Measurements from ENCODE around the gene ARID5A. TPM values are rescaled to one million over a fixed set of nuclear protein-coding genes. Genes with fewer than 3 reads are reported as not detected.
"Not testable (repeated sequence)": the region's sequence is repeated elsewhere in the genome, so short reads cannot be mapped to it uniquely, and the experiment has no call there.

The ARID5A gene
- 50.9 TPM for total RNA-seq
- long read RNA-seq, transcript ARID5A-201 (7 exons, 2,188 nt): minor isoform, 68 of 299 reads
- long read RNA-seq, transcript ARID5A-204 (5 exons, 940 nt): minor isoform, 28 of 299 reads
- long read RNA-seq, transcript ARID5A-202 (6 exons, 2,038 nt): major isoform, 136 of 299 reads
- long read RNA-seq, partial matches to known transcripts: 25 of 299 reads
- long read RNA-seq, other reads (novel, unspliced or antisense): 41 of 299 reads

DNA sequence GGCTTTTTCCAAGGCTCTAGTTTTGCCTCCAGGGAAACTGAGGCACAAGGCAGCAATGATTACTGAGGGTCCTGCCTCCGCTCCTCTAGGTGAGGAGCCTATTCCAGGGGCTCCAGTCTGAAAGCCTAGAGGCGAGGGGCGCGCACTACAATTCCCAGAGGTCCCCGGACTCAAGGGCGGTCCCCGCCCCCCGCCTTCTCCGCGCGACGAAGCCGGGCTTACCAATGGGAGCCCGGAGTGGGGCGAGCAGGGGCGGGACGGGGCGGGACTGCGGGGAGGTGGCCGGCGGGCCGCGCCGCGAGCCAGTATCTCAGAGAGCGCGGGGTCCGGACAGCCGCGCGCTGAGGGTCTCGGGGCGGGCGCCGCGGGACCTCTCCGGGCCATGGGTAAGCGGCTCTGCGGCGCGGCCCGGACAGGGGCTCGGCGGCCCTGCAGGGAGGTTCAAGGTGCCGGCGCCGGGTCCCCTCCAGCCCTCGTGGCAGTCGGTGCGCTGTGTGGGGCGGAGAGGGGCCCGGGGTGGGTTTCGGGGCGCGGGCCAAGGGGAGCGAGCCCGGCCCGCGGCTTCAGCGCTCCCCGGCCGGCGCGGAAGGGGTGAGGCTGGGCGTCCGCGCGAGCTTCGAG, at the start of gene ARID5A:
Gene ARID5A, plus strand, starts transcription at position 308 of the 621 bp plus-strand sequence. Its CDS starts 75 bp downstream, at position 383.
- peak; percentile 98 for DNase-seq (ENCODE audit: low spot score)

GRCh38 chr2:96489261-96489660, 47.3 kb upstream of the ARID5A start:
- DNase-seq (ENCODE audit: low spot score): no peak

GRCh38 chr2:96489663-96490062, 46.9 kb upstream of the ARID5A start:
- DNase-seq (ENCODE audit: low spot score): no peak

DNA sequence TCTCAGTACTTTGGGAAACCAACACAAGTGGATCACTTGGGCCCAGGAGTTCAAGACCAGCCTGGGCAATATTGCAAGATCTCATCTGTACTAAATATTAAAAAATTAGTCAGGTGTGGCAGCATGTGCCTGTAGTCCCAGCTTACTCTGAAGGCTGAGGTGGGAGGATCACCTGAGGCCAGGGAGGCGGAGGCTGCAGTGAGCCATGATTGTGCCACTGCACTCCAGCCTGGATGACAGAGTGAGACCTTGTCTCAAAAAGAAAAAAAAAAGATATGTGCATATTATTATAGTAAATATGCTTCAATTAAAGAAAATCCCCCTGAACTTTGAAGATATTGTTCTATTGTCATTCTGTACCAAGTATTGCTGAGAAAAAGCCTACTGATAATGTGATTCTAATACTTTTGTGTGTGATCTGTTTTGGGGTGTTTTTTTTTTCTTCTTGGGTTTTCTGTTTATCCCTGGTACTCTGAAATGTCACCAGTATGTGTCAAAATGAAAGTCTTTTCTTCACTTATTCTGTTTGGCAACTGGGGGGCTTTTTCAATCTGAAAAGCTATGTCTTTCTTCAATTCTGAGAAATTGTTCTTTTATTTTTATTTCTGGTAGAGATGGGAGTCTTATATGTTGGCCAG, 44.6 kb upstream of the ARID5A start:
- no peak for DNase-seq (ENCODE audit: low spot score)

DNA sequence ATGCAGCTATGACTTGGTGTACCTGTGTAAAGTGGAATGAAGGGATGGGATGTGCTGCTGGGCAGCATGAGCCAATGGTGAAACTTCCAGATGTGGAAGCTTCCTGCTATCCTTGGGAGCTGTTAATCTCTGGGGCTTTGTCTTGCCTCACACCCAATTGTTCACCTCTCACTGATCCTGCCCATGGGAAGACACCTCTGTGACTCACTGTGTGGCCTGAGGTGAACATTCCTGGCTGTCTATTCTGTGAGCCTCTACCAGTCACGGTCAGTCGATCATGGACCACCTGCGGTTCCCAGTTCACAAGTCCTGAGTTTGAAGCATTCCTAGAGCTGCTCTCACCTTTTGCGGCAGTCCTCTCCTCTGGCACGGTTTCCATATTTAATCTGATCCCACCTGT, 43.5 kb upstream of the ARID5A start:
- no peak for DNase-seq (ENCODE audit: low spot score)

DNA sequence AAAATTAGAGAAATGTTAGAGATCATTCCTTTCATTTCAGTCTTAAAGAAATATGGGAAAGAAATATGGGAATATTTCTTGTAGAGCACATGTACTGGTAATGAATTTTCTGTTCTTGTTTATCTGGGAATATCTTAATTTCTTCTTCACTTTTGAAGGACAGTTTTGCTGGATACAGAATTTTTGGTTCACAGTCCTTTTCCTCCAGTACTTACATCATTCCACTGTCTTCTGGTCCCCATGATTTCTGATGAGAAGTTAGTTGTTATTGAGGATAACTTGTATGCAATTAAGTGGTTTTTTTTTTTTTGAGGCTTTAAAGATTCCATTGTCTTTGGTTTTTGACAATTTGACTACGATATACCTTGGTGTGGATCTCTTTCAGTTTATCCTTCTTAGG, 42.4 kb upstream of the ARID5A start:
- no peak for DNase-seq (ENCODE audit: low spot score)

DNA sequence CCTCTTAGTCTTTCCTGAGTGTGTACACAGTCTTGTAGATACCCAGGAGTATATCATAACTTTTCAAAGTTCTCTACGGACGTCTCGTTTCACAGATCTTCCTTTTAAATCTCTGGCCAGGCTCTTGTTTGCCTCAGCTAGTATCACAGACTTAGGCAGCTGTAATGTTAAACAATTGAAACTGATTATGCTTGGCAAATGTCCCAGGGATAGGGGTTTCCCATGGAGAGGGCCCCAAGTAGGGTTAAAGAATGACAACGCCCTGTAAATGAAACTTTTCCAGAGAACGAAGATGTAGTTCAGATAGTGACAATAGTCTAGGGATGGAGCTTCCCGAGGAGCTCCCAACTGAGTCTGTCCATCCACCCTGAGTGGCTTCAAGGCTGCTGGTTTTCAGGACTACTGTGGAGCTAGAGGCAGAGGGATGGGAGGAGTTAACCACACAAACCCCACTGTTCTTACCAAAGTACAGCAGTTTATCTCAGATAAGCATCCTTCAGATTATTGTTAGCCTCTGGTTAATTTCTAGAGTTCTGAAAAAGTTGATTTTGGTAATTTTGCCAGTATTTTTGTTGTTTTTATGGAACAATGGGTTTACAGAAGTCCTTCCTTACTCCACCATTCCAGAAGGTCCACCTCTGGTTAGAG, 40.4 kb upstream of the ARID5A start:
- no peak for DNase-seq (ENCODE audit: low spot score)

DNA sequence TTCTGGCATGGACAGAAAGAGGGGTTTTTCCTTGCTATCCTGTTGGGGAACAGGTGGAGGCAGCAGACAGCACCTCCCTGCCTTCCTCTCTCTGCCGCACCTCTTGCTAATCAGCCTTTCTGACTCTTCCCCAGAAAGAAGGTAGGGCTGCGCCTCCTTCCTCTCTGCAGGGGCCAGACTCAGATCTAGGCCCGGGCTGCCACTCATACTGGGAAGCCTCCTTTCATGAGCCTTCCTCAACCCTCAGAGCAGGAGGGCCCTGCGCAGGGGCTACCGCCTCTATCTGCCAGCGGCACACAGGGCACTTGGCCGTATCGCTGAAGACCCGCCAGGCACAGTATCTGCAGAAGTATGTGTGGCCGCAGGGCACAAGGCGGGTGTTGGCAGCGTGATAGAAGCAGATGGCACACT, 38.5 kb upstream of the ARID5A start:
- peak; percentile 84 for DNase-seq (ENCODE audit: low spot score)

GRCh38 chr2:96498611-96499010, 37.9 kb upstream of the ARID5A start:
- DNase-seq (ENCODE audit: low spot score): not testable (repeated sequence)

- peak; percentile 87 for DNase-seq (ENCODE audit: low spot score)
Observed at GRCh38 chr2:96499061-96499960, 37.2 kb upstream of the ARID5A start.

GRCh38 chr2:96500385-96501066, 36.0 kb upstream of the ARID5A start:
- DNase-seq (ENCODE audit: low spot score): no peak

DNA sequence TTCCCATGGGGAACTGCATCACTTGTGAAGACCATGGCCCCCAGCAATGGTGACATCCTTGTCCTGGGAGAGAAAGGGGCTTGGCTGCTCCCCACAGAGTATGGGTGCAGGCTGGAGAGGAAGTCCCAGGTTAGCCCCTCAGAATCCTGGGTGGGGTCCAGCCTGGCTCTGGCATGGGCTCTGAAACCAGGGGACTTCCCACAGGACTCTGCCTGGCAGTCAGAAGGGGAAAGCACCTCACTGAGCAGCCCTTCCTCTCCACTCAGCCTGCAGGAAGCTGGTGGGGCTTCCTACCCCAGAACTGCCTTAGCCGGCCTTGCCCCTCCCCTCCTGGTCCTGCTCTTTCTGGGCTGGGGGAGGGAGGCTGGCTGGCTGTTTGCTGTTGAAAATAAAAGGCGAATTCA, 35.1 kb upstream of the ARID5A start:
- DNase-seq (ENCODE audit: low spot score): no peak

GRCh38 chr2:96501886-96502810, 34.4 kb upstream of the ARID5A start:
- DNase-seq (ENCODE audit: low spot score): peak; percentile 85

DNA sequence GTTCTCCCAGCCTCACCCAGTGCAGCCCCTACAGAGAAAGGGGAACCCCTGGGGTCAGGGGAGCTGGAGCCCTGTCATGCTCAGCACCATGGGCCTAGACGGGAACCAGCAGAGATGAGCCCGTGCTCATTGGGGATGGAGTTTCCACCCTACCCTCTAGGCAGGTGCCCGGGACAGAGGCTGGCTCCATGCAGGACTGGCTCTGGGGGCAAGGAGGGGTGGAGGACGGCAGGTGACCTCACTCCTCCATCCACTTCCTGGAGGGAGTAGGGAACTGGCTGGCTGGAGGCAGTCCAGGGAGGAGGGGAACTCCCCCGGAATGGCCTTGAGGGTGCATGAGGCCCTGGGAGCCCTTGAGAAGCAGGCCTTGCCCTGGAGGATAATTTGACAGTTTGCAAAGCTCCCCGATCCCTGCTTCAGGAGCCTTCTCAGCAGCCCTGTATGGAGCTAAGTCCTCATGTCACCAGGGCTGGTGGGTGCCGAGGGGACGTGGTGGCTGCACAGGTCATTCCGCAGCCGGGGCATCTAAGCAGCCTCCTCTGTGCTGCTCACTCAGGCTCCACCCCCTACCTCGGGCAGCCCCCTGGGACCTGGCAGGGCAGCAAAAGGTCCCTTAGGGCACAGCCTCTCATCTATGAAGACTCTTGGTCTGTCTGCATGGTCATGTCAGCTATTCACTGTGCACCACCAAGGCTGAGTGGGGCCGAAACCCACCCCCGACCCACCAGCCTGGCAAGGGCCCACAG, 33.5 kb upstream of the ARID5A start:
- peak; percentile 79 for DNase-seq (ENCODE audit: low spot score)

GRCh38 chr2:96503637-96504243, 32.8 kb upstream of the ARID5A start:
- peak; percentile 69 for DNase-seq (ENCODE audit: low spot score)

GRCh38 chr2:96505231-96505889, 31.2 kb upstream of the ARID5A start, which contains the start of gene NEURL3:
TSS of gene NEURL3 (minus strand) at chr2:96505357. CDS start at chr2:96505286, 71 bp downstream.
- no peak for DNase-seq (ENCODE audit: low spot score)

All from mesenteric fat pad (tissue), 1 donor.